GM23338 (cell line): ENCODE data around the gene HEATR1. TPM values are rescaled to one million over a fixed set of nuclear protein-coding genes. Genes with fewer than 3 reads are reported as not detected.

Source experiments
- ATAC-seq: fragments of 200-7000 bp; cut with Tn5 transposase; 3 replicates; pipeline ENCODE4 v1.9.1; 2020
- DNase-seq: peaks from one replicate; pipeline ENCODE4 v3.0.0-alpha.2; 2015; ENCODE audit warnings: low spot score
- H2AFZ ChIP-seq: fragments of 200-600 bp; sonication (generic); 2 replicates; pipeline ENCODE4 v1.8.0; 2016; ENCODE audit warnings: antibody characterized with exemption, mild to moderate bottlenecking, moderate library complexity
- H3F3A ChIP-seq: fragments of 200-600 bp; sonication (generic); replicated peaks from 2 replicates; pipeline ENCODE4 v1.8.0; 2017; ENCODE audit warnings: antibody characterized with exemption, mixed run types, low read depth
- H3K27ac ChIP-seq: fragments of 200-600 bp; sonication (generic); 2 replicates; pipeline ENCODE4 v1.6.1; 2016; ENCODE audit warnings: low read depth
- H3K27me3 ChIP-seq: fragments of 200-600 bp; sonication (generic); 2 replicates; pipeline ENCODE4 v1.8.0; 2016; ENCODE audit warnings: mild to moderate bottlenecking, mixed run types, moderate library complexity; ENCODE audit not compliant: insufficient read depth
- H3K36me3 ChIP-seq: fragments of 200-600 bp; sonication (generic); 2 replicates; pipeline ENCODE4 v1.8.0; 2016; ENCODE audit warnings: mild to moderate bottlenecking; ENCODE audit not compliant: insufficient read depth
- H3K4me1 ChIP-seq: fragments of 200-600 bp; sonication (generic); 2 replicates; pipeline ENCODE4 v1.8.0; 2016; ENCODE audit warnings: mild to moderate bottlenecking, moderate library complexity; ENCODE audit not compliant: insufficient read depth
- H3K4me2 ChIP-seq: fragments of 200-600 bp; sonication (generic); 2 replicates; pipeline ENCODE4 v1.7.1; 2017; ENCODE audit warnings: mixed run types
- H3K4me3 ChIP-seq: fragments of 200-600 bp; sonication (generic); 2 replicates; pipeline ENCODE4 v1.6.1; 2016; ENCODE audit warnings: mixed run types
- H3K79me2 ChIP-seq: fragments of 200-600 bp; sonication (generic); replicated peaks from 2 replicates; pipeline ENCODE4 v1.8.0; 2017; ENCODE audit warnings: mild to moderate bottlenecking; ENCODE audit not compliant: insufficient read depth
- H3K9me2 ChIP-seq: fragments of 200-600 bp; sonication (generic); 2 replicates; pipeline ENCODE4 v1.8.0; 2017; ENCODE audit not compliant: insufficient read depth
- H4K20me1 ChIP-seq: fragments of 200-600 bp; sonication (generic); replicated peaks from 2 replicates; pipeline ENCODE4 v1.8.0; 2017; ENCODE audit warnings: mild to moderate bottlenecking; ENCODE audit not compliant: insufficient read depth
- H3K27ac Mint-ChIP-seq: 2 replicates; pipeline ENCODE4 v1.8.0; 2020; ENCODE audit warnings: inconsistent platforms, mild to moderate bottlenecking, moderate library complexity, mixed read lengths
- H3K27me3 Mint-ChIP-seq: 3 replicates; pipeline ENCODE4 v1.8.0; 2022; ENCODE audit warnings: low read depth, mild to moderate bottlenecking, moderate library complexity, mixed read lengths, inconsistent platforms; ENCODE audit not compliant: insufficient read depth, poor library complexity
- H3K36me3 Mint-ChIP-seq: 3 replicates; pipeline ENCODE4 v1.8.0; 2021; ENCODE audit warnings: low read depth, mild to moderate bottlenecking, inconsistent platforms, moderate library complexity, mixed read lengths
- H3K4me1 Mint-ChIP-seq: 3 replicates; pipeline ENCODE4 v1.8.0; 2020; ENCODE audit warnings: mild to moderate bottlenecking, inconsistent platforms, mixed read lengths
- H3K4me3 Mint-ChIP-seq: 3 replicates; pipeline ENCODE4 v1.8.0; 2021; ENCODE audit warnings: moderate library complexity, mild to moderate bottlenecking, inconsistent platforms, mixed read lengths
- H3K9me3 Mint-ChIP-seq: 3 replicates; pipeline ENCODE4 v1.8.0; 2020; ENCODE audit warnings: moderate library complexity, mild to moderate bottlenecking, inconsistent platforms, mixed read lengths
- CREB1 ChIP-seq: fragments of 250-450 bp; sonication (Bioruptor Pico); IDR thresholded peaks from 2 replicates; pipeline ENCODE4 v1.5.0; 2020; ENCODE audit warnings: low read depth, mild to moderate bottlenecking, moderate library complexity
- CTCF ChIP-seq, 2 experiments: fragments of 200-600 bp in 1 of 2; sonication (generic) in 1 of 2; conservative IDR thresholded peaks; 2 replicates each; pipeline versions ENCODE4 v1.5.1 to v1.6.1; 2016 to 2017; ENCODE audit warnings: antibody characterized with exemption in 2 of 2, low read depth in 2 of 2, mild to moderate bottlenecking in 2 of 2, moderate library complexity in 1 of 2
- ETS1 ChIP-seq: IDR thresholded peaks from 2 replicates; pipeline ENCODE4 v1.6.1; 2016; ENCODE audit warnings: antibody characterized with exemption
- EZH2 ChIP-seq: fragments of 200-600 bp; sonication (generic); IDR thresholded peaks from one replicate; pipeline ENCODE4 v1.8.0; 2017; ENCODE audit warnings: antibody characterized with exemption, mild to moderate bottlenecking, low read depth; ENCODE audit not compliant: unreplicated experiment
- EZH2phosphoT487 ChIP-seq: fragments of 200-600 bp; sonication (generic); IDR thresholded peaks from one replicate; pipeline ENCODE4 v1.8.1; 2018; ENCODE audit warnings: antibody characterized with exemption; ENCODE audit not compliant: unreplicated experiment
- JUNB ChIP-seq: IDR thresholded peaks from one replicate; pipeline ENCODE4 v1.6.1; 2016; ENCODE audit warnings: antibody characterized with exemption; ENCODE audit not compliant: unreplicated experiment
- NANOG ChIP-seq: IDR thresholded peaks from 2 replicates; pipeline ENCODE4 v1.6.1; 2016; ENCODE audit warnings: antibody characterized with exemption, borderline replicate concordance
- STAT1 ChIP-seq: IDR thresholded peaks from one replicate; pipeline ENCODE4 v1.6.1; 2016; ENCODE audit warnings: antibody characterized with exemption; ENCODE audit not compliant: unreplicated experiment
- ZNF114 ChIP-seq: fragments of 250-450 bp; sonication (Bioruptor Pico); IDR thresholded peaks from 2 replicates; pipeline ENCODE4 v1.5.0; 2020; ENCODE audit warnings: mild to moderate bottlenecking, moderate library complexity
- ZNF462 ChIP-seq: fragments of 250-450 bp; sonication (Bioruptor Pico); IDR thresholded peaks from 2 replicates; pipeline ENCODE4 v1.5.0; 2020; ENCODE audit warnings: mild to moderate bottlenecking, moderate library complexity
- polyA plus RNA-seq: library from polyadenylated mRNA; unstranded; fragments of >200 nt; fragmentation: Nextera tagmentation; extraction: Ambion mirVana; gene quantifications from 2 replicates; pipeline ENCODE4 v1.2.1, GENCODE V29; 2016
- total RNA-seq: library from RNA; depleted of rRNA; stranded (reverse); fragments of >200 nt; shearing (Covaris generic); gene quantifications from 2 replicates; pipeline ENCODE4 v1.2.3, GENCODE V29; 2014

Gene HEATR1
- total and polyA plus RNA-seq, 2 experiments from 2014 or later: 17.2 to 81.1 TPM

GRCh38 chr1:236552901-236553300 lies 51.4 kb downstream of the HEATR1 start:
- no peaks in the 10 kb centered on the region for H3K27me3 ChIP-seq
- TF ChIP-seq ZNF114 (no peak), NANOG (no peak), ETS1 (no peak), ZNF462 (no peak), JUNB (no peak), EZH2 (no peak), CTCF (conservative IDR thresholded peaks at IDR 0.05; ENCODE audit: low read depth in 2 of 2) (no peak), STAT1 (no peak), EZH2phosphoT487 (no peak), CREB1 (CRISPR knock-in tag) (no peak)
- DNase-seq: no peak
- peaks cover 18% of the 10 kb centered on the region; the same call in 1 of the 2 replicates for H4K20me1 ChIP-seq
- no peak overlapping the region for H3K4me2 ChIP-seq
- H3K27me3 Mint-ChIP-seq: no peaks in the 10 kb centered on the region
- H3K4me1 ChIP-seq: no peaks in the 10 kb centered on the region
- H3K4me3 Mint-ChIP-seq: no peak overlapping the region
- no peaks in the 10 kb centered on the region for H3K9me3 Mint-ChIP-seq
- H3K27ac ChIP-seq: no peak overlapping the region
- H2AFZ ChIP-seq: no peak overlapping the region
- H3F3A ChIP-seq: no peaks in the 10 kb centered on the region
- H3K36me3 Mint-ChIP-seq: peaks cover 94% of the 10 kb centered on the region
- H3K79me2 ChIP-seq: no peaks in the 10 kb centered on the region
- H3K36me3 ChIP-seq: peaks cover 94% of the 10 kb centered on the region
- H3K4me1 Mint-ChIP-seq: no peaks in the 10 kb centered on the region
- ATAC-seq: no peak
- no peak overlapping the region for H3K27ac Mint-ChIP-seq
- no peaks in the 10 kb centered on the region for H3K9me2 ChIP-seq
- no peak overlapping the region for H3K4me3 ChIP-seq
